GM19372 (cell line): ENCODE measurements around the gene GNB1L.

Experiments used
- ATAC-seq: cut with Tn5 transposase; IDR thresholded peaks from one replicate; pipeline ENCODE4 v1.9.1; 2021; ENCODE audit warnings: mild to moderate bottlenecking, low read depth, moderate library complexity; ENCODE audit not compliant: unreplicated experiment

The GNB1L gene

DNA sequence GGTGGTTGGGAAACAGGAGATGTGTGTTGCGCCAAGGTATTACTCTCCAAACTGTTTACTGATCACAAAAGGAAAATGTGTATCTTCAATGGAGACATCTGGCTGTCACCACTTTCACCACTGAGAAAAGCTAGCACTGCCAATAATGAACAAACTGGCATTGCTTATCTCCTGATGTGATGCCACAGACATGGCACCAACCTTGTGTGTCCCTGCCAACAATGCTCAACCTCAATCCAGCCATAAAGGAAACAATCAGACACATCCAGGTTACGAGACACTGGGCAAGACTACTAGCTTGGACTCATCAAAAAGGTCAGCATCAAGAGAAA, 28.1 kb downstream of the GNB1L start:
- ATAC-seq = no peak

- ATAC-seq = no peak
Observed at GRCh38 chr22:19825904-19826618, 28.6 kb downstream of the GNB1L start.

- ATAC-seq = no peak
Observed at GRCh38 chr22:19824926-19825339, 29.7 kb downstream of the GNB1L start.

- ATAC-seq = no peak
Observed at GRCh38 chr22:19824212-19824925, 30.3 kb downstream of the GNB1L start.

- no peak for ATAC-seq
Observed at GRCh38 chr22:19823902-19824211, 30.8 kb downstream of the GNB1L start.

DNA sequence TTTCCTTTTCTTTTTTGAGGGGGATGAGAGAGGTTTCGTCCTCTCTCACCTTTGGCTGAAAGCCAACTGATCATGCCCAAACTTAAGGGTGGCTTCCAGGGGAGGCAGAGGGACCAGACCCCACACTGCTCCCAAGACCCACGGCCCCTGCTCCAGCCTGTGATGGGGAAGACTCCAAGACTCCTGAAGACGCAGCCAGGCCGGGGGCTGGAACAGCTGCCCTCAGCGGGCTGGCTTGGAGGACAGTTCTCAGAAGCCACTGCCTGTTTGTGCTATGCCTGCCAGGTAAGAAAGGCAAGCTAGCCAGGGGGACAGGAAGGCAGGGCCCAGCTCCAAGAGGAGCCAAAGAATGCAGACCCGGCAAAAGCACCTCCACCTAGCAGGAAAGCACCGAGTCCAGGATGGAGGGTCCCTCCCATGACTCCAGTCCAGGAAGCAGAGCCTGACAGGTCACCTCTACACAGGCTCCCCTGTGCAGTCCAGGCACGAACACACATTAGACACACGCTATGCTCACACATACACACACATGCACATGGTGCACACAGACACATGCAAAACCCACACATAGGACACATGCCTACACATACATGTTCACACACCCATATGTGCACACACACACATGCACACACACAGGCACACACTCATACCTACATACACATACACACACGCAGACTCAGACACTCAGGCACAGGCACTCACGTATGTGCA, 31.3 kb downstream of the GNB1L start:
- ATAC-seq = no peak

DNA sequence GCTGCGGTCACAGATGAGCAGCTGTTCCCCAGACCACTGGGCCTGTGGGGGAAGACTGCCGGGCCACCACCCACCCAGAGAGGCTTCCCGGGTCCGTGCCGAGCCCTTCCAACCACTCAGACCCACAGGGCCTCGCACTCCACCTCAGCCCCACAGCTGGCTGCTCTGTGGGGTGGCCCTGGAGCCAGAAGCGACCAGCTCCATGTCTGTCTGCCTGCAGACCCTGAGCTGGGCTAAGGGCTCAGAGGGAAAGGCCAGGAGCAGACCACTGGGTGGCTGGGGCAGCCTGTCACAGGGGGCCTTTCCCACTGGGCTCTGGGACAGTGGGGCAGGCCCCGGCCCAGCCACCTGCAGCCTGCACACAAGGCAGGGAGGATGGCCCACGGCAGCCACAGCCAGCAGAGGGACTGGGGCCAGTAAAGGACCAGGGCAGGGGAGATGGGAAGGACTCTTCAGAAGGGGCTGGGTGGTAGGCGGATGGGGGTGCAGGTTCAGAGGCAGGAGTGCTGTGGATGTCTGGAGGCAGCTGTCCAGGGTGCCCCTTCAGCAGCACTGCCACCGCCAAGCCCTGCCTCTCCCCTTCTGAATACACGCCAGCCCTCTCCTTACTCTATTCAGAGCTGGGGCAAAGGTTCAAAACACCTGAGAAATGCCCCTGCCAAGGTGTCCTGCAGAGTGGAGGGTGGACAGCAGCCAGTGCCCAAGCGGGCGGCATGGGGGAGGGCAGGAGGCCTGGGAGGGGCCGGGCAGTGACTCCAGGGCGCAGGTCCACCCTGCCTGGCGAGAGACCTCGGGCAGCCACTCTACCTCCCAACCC, 32.2 kb downstream of the GNB1L start:
- no peak for ATAC-seq

GRCh38 chr22:19821523-19822300, 33.0 kb downstream of the GNB1L start:
- ATAC-seq = no peak

DNA sequence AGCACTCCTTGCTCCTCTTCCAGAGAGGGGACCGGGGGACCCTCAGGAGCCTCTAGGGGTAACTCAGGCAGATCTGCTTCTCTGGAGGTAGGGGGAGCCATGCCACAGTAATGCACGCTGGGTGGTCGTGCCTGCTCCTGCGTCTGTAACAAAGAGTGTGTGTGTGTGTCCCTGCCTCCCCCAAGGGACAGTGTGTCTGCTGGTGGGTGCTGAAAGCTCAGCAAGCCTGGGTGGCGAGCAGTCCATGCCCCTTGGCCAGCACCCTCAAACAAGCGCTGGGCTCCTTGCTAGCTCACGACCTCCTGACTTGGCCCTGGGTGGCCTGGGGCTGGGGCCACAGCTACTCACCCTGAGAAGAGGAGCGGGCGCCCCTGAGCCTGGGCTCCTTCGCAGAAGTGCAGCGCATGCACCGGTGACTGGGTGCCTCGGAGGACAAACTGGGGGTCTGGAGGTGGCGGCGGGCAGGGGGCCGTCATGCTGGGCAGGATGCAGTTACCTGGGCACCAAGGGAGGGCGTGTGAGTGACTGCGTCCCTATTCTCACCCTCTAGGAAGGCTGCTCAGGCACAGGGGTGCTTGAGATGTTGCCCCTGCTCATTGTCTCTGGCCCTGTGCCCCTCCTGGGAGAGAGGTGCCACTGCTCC, 33.7 kb downstream of the GNB1L start:
- no peak for ATAC-seq

DNA sequence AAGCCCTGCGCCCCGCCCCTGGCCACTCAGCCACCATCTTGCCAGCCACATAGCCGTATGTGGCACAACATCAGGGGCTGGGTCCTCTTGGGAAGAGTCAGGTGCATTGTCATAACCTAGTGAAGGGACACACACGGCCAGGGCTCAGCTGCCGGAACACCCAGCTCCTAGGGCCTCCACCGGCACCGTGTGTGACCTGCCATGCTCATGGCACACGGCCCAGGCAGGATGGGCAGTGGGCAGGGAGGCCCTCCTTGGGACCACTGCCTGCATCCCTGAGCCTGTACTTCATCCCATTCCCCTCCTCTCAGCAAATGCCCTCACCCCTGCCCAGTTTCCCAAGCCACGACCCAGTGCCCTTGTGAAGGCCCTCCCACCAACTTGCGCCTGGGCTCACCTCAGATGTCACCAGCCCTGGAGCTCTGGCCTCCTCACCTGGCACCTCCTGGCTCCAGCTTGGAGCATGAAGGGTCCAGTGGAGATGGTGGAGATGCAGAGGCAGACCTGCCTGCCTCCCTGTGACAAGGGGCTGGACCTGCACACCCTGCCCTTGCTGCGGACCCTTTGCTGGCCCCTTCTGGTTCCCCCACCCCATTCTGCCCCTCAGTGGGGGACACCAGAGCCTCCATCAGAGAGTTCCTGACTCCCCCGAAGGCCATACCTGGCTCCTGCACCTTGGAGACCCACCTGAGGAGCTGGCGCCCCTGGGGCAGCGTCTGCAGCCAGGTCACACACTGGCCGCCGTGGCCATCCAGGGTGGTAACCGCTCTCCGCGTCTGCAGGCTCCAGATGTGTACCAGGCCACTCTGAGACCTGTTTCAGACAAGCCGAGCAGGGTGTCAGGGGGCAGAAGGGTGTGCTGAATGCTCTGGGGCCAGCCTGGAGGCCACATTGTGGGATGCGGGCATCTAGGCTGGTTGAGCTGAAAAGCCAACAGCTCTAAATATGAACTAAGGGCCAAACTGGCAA, 34.5 kb downstream of the GNB1L start:
- ATAC-seq = no peak

GRCh38 chr22:19819208-19819910, 35.3 kb downstream of the GNB1L start:
- no peak for ATAC-seq

DNA sequence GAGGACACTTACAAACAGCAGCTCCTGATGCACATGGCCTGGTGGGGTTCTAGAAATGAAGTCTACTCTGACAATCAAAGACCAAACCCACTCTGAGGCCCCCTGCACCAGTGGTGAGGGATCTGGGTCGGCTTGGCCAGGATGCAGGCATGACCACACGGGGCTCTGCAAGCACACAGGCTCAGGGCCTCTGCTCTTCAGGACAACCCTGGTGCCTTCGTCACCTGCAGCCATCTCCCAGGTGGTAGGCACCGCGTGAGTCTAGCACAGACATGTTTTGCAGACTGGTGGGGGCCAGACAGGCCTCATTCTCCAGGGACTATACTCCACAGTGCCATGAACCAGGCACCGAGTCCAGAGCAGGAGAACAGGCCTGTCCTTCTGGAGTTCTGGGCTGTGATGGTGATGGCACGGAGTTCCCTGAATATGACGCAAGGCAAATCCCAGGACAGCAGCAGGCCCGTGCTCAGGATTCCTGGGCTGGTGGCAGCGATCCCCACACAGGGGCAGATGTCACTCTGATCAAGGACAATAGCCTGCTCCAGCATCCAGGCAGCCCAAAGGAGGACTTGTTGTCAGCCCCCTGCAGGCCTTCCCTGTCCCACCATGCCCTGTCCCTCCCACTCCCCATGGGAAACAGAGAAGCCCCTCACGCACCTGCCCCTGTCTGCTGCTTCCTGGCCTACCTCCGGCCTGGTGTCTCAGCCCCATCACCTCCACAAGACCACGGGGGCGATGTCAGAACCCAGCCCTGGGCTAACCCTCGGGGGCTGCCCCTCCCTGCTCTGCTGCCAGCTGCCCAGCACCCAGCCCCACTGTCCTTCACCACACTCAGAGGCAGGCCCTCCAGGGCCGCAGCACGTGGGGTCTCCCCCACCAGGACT, 36.1 kb downstream of the GNB1L start:
- no peak for ATAC-seq

GRCh38 chr22:19816372-19817119, 38.1 kb downstream of the GNB1L start:
- ATAC-seq = no peak

DNA sequence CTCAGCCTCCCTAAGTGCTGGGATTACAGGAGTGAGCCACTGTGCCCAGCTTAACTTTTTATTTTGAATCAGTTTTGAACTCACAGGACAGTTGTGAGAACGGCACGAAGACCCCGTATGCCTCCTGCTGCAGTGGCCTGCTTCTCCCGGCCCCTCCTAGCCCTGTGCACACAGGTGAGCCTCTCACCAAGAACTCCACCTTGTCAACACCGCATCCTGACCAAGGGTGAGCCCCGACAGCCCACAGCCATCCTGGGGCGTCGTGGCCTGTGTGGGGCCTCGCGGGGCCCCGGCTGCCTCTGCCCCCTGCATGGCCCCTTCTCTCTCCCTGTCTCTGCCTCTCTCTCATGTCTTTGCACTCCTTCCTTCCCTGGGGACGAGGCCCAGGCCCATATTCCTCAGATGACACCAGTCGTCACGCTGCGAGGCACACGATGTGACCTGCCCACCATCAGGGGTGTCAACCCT, 38.8 kb downstream of the GNB1L start:
- no peak for ATAC-seq

DNA sequence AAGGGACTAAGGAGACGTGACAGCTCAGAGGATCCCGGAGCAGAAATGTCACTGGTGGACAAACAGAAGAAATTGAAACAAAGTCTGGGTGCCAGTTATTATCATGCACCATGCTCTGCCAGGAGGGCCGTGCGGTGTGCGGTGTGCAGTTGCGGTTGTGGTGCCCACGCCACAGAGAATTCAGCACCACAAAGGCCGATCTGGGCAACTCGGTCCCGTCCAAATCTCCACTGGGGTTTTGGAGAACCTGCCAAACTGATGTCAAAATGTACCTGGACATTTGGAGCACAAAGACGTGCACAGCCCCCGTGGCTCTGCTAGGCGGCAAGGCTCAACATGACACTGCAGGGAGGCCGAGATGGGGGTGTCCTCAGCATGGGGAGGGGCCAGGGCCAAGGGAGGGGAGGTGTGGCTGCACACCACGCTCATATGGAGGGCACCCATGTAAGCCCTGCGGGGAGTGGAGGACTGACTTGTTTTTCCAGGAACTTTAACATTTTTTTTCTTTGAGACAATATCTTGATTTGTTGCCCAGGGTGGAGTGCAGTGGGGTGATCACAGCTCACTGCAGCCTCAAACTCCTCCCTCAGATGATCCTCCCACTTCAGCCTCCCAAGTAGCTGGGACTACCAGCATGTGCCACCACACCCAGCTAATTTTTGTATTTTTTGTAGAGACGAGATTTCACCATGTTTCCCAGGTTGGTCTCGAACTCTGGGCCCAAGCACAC, 39.4 kb downstream of the GNB1L start:
- no peak for ATAC-seq

- no peak for ATAC-seq
Observed at GRCh38 chr22:19814428-19814827, 40.2 kb downstream of the GNB1L start.
